CD1c-positive myeloid dendritic cell (primary cell): ENCODE results near the gene SNX10.
"Not testable (repeated sequence)": the region's sequence is repeated elsewhere in the genome, so short reads cannot be mapped to it uniquely, and the experiment has no call there.

Experiments
- DNase-seq: peaks from one replicate; pipeline ENCODE4 v3.0.0-alpha.2; 2016; ENCODE audit errors: extremely low spot score

SNX10 gene, protein sequence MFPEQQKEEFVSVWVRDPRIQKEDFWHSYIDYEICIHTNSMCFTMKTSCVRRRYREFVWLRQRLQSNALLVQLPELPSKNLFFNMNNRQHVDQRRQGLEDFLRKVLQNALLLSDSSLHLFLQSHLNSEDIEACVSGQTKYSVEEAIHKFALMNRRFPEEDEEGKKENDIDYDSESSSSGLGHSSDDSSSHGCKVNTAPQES

DNA sequence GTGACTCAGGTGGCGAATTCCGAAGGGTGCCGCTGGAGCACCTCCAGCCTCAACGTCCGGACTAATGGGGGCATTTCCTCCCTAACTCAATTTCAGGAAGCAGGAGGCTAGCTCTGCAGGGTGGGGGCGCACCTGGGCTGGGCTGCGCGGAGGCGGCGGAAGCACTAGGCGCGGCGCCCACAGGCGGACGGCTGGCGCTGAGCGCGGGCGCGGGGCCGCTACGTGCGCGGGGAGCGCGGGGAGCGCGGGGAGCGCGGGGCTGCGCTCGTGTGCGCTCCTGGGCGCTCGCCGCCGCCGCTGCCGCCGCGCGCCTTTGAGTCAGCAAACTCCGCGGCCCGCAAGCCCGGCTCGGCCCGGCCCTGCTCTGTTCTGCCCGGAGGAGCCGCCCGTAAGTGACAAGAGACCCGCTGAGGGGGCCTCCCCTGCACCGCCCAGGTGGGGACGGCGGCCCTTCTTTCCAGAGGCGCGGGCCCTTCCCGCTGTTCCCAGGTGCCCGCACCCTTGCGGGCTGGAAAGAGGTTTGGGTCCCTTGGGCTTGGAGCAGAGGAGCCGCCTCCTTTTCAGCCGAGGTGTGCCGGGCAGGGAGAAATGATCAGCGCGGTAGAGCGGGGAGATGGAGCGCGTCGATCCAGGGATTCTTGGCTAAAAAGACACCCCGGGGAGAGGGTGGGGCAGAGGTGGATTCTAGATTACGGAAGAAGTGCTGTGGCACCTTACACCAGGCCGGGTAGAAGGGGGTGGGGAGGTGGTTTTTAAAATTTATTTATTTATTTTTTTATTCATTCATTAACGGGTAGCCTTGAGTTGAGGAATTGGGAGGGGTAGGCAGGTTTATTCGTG is at the start of gene SNX10:
Gene SNX10 (plus strand): TSS at position 164 of the 840 bp plus-strand sequence. CDS start 54,581 bp downstream, outside the sequence.
- peak; percentile 78 for DNase-seq

GRCh38 chr7:26245150-26245549 is 46.5 kb upstream of the SNX10 start:
- no peak for DNase-seq

DNA sequence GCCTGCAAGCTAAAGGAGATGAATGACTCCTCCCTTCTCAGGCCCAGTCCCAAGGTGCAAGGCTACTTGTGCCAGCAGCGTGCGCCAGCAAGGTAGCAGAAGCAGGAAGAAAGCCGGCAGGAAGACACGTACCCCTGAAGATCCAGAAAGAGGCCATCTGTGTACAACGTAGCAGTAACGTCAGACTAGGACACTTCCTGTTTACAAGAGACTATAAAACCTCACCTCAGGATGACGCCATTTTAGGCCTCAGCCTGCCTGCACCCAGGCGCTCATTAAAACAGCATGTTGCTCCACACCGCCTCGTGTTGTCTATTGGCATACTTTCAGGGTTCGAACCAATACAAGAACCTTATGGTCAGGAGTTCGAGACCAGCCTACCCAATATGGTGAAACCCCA is 41.4 kb upstream of the SNX10 start:
- no peak for DNase-seq

- DNase-seq, result not testable (repeated sequence)
These were observed 29.8 kb upstream of the SNX10 start for GRCh38 chr7:26261866-26262265.

DNA sequence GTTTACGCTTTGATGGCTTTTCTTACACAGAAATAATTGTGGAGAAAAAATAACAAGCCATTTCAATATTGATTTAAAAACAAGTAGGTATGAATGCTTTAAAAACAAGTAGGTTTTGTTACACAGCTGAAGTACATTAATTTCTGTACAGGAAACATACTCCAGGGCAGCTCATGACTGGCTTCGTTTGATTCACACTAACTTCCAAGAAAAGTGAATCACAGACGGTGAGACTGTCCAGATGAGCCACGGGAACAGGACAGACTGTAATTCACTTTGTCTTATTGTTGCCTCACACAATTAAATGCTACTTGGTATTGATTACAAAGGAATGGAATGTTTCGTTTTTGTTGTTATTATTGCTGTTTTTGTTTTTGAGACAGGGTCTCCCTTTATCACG is 26.6 kb upstream of the SNX10 start:
- DNase-seq, result no peak

DNA sequence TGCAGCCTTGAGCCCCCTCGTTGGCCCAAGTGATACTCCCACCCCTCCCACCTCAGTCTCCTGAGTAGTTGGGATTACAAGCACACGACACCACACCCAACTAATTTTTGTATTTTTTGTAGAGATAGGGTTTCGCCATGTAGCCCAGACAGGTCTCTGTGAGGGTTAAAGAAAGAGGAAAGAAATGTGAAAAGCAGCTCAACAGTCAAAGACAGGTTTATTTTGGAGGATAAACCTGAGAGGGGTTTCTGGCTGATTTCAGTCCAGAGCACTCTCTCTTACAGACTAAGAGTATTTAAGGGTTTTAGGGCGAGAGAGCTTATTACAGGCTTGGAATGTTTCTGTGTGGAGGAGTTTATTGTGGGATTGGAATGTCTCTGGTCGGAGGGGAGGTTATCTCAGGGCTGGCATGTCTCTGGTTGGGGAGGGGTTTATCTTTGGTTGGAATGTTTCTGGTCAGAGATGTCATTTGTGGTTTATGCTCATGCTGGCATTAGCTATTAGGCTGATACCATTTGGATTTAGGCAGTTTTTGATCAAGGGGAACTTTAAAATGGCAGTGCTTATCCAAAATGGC is 26.1 kb upstream of the SNX10 start:
- DNase-seq, result no peak

DNA sequence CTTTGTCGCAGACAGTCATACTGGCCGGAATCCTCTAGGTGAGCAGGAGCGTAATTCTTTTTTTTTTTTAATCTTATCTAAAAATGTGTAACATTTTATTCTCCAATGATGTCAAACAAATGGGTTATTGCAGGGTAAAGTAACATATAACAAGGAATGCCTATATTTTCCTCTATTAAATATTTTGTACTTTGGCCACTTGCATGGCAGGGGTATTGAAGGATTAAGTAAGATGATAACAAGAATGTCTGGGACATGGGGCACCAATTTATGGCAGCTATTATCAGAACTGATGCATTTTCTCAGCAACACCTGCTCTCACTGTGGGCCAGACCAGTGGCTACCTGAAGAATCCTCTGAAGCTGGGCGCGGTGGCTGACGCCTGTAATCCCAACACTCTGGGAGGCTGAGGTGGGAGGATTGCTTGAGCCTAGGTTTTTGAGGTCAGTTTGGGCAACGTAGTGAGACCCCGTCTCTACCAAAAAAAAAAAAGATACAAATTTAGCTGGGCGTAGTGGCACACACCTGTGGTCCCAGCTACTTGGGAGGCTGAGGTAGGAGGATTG is 24.0 kb upstream of the SNX10 start:
- no peak for DNase-seq

- no peak for DNase-seq
These were observed 16.4 kb upstream of the SNX10 start for GRCh38 chr7:26275213-26275612.

DNA sequence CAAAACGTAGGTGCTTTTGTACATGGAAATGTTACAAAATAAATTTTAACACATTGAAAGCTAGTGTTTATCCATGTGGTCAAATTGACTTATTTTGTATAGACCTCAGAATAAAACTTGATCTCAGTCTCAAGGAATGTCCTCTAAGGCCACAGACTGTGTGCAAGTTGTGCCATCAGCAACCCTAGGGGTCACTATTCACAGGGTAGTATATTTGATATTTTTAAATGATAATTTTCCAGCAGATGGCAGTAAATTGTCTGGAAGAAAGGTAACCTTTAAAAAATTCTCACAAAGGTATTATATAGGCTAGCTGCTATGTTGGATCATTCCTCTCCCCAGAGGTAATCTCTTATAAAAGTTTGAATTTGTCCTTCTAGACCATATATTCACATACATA is 12.9 kb upstream of the SNX10 start:
- peak; percentile 41 for DNase-seq

DNA sequence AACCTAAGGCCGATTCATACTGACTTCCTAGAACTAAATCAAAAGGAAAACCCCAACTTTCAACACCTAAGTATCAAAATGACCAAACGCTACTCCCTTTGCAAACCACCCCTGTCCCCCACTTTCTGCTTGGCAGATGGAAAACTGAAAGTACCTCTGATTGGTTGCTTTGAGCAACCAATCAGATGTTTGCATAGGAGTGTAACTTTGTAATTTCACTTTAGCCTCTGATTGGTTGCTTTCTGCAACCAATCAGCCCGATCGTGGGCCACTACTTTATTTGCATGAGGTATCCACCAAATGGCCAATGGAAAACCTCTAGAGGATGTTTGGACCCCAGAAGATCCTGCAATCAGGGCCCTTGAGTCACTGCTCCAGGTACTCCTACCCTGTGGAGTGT is 12.3 kb upstream of the SNX10 start:
- DNase-seq, result no peak

DNA sequence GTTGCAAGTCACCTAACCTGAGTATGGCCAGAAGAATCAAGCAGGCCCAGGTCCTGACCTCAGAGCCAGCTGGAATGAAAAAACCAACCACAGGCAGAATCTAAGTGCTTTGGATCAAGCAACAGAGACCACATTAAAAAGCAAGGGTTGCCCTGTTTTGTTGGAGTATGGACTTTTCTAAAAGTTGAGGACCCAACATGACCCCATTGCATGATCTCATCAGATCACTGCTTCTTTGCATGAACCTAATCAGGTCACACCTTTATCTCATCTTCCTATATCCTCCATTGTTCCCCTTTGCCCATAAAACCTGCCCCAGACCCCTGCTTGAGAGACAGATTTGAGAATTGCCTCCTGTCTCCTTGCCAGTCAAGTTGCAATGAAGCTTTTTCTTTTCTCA is 11.6 kb upstream of the SNX10 start:
- no peak for DNase-seq

GRCh38 chr7:26280723-26281122 is 10.9 kb upstream of the SNX10 start:
- no peak for DNase-seq

DNA sequence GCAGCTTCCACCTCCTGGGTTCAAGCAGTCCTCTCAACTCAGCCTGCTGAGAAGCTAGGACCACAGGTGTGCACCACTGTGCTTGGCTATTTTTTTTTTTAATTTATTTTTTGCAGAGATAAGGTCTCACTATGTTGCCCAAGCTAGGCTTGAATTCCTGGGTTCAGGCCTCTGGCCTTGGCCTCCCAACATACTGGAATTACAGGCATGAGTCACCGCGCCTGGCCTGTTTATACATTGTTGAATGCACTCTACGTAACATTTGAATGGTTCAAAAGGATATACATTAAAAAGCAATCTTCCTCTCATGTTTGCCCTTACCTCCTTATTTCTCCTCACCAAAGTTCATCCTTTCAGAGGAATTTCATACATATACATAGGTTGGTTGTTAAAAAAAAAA is 7.2 kb upstream of the SNX10 start:
- no peak for DNase-seq

GRCh38 chr7:26284995-26285632 is 6.5 kb upstream of the SNX10 start:
- no peak for DNase-seq

GRCh38 chr7:26286157-26286556 is 5.5 kb upstream of the SNX10 start:
- DNase-seq, result no peak

- DNase-seq, result peak; percentile 33
These were observed 3.5 kb upstream of the SNX10 start for GRCh38 chr7:26288126-26288525.

- no peak for DNase-seq
These were observed 411 bp upstream of the SNX10 start for GRCh38 chr7:26291251-26291650.

GRCh38 chr7:26292768-26293560 is 1.3 kb downstream of the SNX10 start:
- DNase-seq, result no peak

GRCh38 chr7:26293569-26294308 is 2.1 kb downstream of the SNX10 start:
- peak; percentile 79 for DNase-seq

DNA sequence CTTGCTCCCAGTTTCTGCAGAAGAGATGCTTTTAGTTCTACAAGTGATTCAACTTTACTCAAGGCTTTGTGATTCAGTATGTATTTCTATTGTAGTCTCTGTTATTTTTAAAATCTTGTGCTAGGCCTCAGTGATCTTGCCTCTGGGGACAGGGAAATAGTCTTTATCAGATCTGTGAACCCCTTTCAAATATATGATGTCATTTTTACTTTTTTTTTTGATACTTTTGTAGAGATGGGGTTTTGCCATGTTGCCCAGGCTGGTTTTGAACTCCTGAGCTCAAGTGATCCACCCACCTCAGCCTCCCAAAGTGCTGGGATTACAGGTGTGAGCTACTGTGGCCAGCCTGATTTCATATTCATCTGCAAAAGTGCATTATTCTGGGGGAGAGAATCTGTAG is 3.4 kb downstream of the SNX10 start:
- no peak for DNase-seq

DNA sequence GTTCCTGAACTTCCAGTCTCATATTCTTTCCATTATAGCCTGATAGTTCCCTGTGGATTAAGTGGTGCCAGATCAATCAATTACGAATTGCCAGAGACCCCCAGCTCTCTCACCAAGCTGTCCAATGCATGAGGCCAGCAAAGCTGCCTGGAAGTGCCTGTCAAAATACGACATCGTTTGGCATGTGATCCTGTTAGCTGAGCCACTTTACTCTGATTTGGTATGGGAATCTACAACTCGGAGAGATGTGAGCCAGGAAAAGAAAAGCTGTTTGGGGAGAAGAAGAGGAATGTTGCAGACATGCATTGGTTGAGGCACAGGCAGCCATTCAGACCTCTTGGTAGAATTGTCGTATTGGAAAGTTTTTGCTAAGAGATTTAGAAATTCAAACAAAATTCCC is 3.9 kb downstream of the SNX10 start:
- no peak for DNase-seq
